ENCODE data around the gene CIDEC. TPM values are rescaled to one million over a fixed set of nuclear protein-coding genes. Genes with fewer than 3 reads are reported as not detected.
A peak's percentile ranks its signal among the peaks of the same experiment; 100 is the strongest.

CIDEC gene, protein sequence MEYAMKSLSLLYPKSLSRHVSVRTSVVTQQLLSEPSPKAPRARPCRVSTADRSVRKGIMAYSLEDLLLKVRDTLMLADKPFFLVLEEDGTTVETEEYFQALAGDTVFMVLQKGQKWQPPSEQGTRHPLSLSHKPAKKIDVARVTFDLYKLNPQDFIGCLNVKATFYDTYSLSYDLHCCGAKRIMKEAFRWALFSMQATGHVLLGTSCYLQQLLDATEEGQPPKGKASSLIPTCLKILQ
- total RNA-seq (1 to 10 TPM in 3 of 5 donors, not detected in 2; 1.5 to 3.3 (median 2.3) TPM), polyA plus RNA-seq (10 to 100 TPM in 1 of 3 donors, 1 to 10 TPM in 1, under 1 TPM in 1; 0.63 to 21.4 (median 1.7) TPM)
- long read RNA-seq, donor 1, partial matches to known transcripts, result 0 of 2 reads
- long read RNA-seq, donor 1, other reads (novel, unspliced or antisense), result 0 of 2 reads
- long read RNA-seq, donor 2, partial matches to known transcripts, result 0 of 1 reads
- long read RNA-seq, donor 2, other reads (novel, unspliced or antisense), result 0 of 1 reads
- long read RNA-seq, donor 3, result 0 reads
- long read RNA-seq, donor 4, result 0 reads
- long read RNA-seq, donor 5, result 0 reads
- long read RNA-seq, donor 6, result 0 reads
- long read RNA-seq, donor 7, result 0 reads
- long read RNA-seq, donor 8, result 0 reads
- long read RNA-seq, donor 9, result 0 reads
- long read RNA-seq, donor 10, partial matches to known transcripts, result 0 of 1 reads
- long read RNA-seq, donor 10, other reads (novel, unspliced or antisense), result 0 of 1 reads

DNA sequence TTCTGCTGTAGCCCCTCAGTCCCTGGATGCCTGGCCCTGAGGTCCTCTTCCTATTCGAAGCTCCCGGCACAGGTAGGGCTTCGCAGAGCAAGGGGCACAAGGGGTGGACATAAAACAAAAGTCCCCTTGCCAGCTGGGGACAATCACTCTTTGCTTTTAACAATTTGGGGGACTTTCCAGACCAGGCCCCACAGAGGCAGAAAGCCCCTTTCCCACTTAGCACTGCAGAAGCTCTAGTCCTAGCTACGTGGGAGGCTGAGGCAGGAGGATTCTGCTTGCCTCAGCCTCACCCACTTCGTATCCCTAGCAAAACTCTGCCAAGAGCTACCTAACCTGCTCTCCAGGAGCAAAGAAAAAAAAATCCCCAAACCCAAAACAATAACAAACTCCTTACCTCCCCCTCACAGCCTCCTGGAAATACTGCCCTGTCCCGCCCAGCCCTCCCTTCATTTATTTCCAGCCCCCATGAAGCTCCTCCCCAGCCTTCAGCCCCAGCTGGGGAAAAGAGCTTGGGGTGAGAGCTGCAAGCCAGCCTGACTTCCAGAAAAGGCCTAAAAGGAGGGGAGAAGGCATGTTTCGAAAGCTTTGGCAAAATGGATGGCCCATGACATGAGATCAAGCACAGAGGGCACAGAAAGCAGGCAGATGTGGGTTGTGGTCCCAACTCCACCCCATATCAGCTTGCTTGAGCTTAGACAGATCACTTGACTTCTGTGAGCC lies at the start of gene CIDEC:
Gene CIDEC, minus strand, starts transcription at position 424 of the 720 bp plus-strand sequence. CDS start 1,767 bp downstream, outside the sequence.
- Histone ChIP-seq H3K27me3 (no peaks in the 10 kb centered on the region), H3K4me1 (no peaks in the 10 kb centered on the region), H3K4me3 (no peak within 1 kb of the TSS), H3K9me3 (no peaks in the 10 kb centered on the region), H3K27ac (peak within 1 kb of the TSS in 1 of 5 donors; percentile 20), H3K36me3 (no peaks in the 10 kb centered on the region)
- 81 to 91% (median 86%) methylated on average over 7 of the region's 7 CpGs for whole genome bisulfite sequencing, 5 donors
- intact Hi-C loops (cut with DNase I; ENCODE audit: low total_unique reads), result no loop called here
- TF ChIP-seq, protein P1, sequence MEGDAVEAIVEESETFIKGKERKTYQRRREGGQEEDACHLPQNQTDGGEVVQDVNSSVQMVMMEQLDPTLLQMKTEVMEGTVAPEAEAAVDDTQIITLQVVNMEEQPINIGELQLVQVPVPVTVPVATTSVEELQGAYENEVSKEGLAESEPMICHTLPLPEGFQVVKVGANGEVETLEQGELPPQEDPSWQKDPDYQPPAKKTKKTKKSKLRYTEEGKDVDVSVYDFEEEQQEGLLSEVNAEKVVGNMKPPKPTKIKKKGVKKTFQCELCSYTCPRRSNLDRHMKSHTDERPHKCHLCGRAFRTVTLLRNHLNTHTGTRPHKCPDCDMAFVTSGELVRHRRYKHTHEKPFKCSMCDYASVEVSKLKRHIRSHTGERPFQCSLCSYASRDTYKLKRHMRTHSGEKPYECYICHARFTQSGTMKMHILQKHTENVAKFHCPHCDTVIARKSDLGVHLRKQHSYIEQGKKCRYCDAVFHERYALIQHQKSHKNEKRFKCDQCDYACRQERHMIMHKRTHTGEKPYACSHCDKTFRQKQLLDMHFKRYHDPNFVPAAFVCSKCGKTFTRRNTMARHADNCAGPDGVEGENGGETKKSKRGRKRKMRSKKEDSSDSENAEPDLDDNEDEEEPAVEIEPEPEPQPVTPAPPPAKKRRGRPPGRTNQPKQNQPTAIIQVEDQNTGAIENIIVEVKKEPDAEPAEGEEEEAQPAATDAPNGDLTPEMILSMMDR (IDR thresholded peaks at IDR 0.05), result no peak
- TF ChIP-seq EP300 (IDR thresholded peaks at IDR 0.05) (no peak), POLR2AphosphoS5 (IDR thresholded peaks at IDR 0.05) (no peak), POLR2A (IDR thresholded peaks at IDR 0.05) (no peak)
- DNase-seq, result no peak

DNA sequence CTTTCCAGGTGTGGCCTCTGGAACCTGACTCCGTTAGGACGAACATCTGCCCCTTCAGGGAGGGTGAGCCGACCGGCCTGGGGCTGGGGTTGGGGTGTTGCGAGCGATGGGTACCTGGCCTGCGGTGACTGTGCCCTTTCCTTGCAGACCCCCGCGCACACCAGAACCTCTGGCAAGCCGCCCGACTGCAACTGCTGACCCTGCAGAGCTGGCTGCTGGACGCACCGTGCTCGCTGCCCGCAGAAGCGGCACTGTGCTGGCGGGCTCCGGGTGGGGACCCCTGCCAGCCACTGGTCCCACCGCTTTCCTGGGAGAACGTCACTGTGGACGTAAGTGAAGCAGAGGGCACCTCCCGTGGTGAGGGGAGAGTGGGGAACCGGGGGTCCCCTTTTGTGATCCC lies 48.1 kb upstream of the CIDEC start:
- WGBS, 5 donors, result 89 to 96% (median 94%) methylated on average over 23 of the region's 23 CpGs
- H3K4me1 ChIP-seq, result peaks cover 0 to 17% (median 13%) of the 10 kb centered on the region in 4 donors
- no peaks in the 10 kb centered on the region for H3K9me3 ChIP-seq
- H3K27ac ChIP-seq, result no peak overlapping the region
- H3K27me3 ChIP-seq, result no peaks in the 10 kb centered on the region
- no peak overlapping the region for H3K4me3 ChIP-seq
- DNase-seq, result no peak
- H3K36me3 ChIP-seq, result peaks cover 0 to 73% (median 61%) of the 10 kb centered on the region in 4 donors
- intact Hi-C loops (cut with DNase I; ENCODE audit: low total_unique reads), result no loop called here
- TF ChIP-seq POLR2AphosphoS5 (IDR thresholded peaks at IDR 0.05) (no peak), EP300 (IDR thresholded peaks at IDR 0.05) (no peak), POLR2A (IDR thresholded peaks at IDR 0.05) (no peak)
- TF ChIP-seq, protein P1 (IDR thresholded peaks at IDR 0.05), result no peak

DNA sequence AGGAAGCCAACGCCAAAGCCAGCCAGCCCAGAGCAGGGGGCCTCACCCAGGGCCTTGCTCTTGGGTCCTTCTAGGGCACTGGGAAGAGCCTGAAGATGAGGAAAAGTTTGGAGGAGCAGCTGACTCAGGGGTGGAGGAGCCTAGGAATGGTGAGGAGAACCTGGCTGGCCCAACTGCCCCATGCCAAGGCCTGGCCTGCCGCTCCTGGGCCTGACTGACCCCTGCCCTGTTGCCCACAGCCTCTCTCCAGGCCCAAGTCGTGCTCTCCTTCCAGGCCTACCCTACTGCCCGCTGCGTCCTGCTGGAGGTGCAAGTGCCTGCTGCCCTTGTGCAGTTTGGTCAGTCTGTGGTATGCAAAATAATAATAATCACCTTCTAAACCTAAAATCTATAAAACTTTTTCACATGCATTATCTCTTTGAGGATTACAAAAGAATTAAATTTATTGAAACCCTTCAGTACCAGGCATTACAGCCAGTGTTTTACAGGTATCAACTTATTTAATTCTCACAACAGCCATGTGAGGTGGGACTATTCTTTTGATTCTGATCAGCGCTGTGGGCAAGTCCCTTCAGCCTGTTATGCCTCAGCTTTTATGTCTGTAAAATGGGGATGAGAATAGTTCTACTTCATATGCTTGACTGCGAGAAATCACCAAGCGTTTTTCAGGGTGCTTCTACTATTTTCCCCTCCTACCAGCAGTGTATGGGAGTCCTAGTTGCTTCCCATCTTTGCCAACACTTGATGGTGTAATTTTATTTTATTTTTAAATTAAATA lies 38.4 kb upstream of the CIDEC start:
- Histone ChIP-seq H3K36me3 (peaks cover 0 to 25% (median 18%) of the 10 kb centered on the region in 4 donors), H3K4me1 (peaks cover 44 to 53% (median 49%) of the 10 kb centered on the region in 4 donors), H3K4me3 (peak overlapping the region in 3 of 4 donors; percentile 58 to 68 (median 64)), H3K9me3 (no peaks in the 10 kb centered on the region), H3K27ac (peak overlapping the region in 3 of 5 donors; percentile 90 to 92 (median 90)), H3K27me3 (no peaks in the 10 kb centered on the region)
- no peak for DNase-seq
- 91 to 95% (median 94%) methylated on average over 7 to 8 of the region's 8 CpGs for WGBS, 5 donors
- TF ChIP-seq POLR2A (IDR thresholded peaks at IDR 0.05) (no peak), POLR2AphosphoS5 (IDR thresholded peaks at IDR 0.05) (no peak), EP300 (IDR thresholded peaks at IDR 0.05) (no peak)
- TF ChIP-seq, protein P1 (IDR thresholded peaks at IDR 0.05), result no peak
- intact Hi-C loops (cut with DNase I; ENCODE audit: low total_unique reads), result loop anchor here (10.0 kb wide), 1 partner anchor 74 kb away; the partner anchor contains the start of gene RPUSD3
